Measurements from ENCODE around the gene DOP1B.
"Not testable (repeated sequence)": the region's sequence is repeated elsewhere in the genome, so short reads cannot be mapped to it uniquely, and the experiment has no call there.

The DOP1B gene

GRCh38 chr21:36135391-36136102, 21.1 kb upstream of the DOP1B start:
- DNase-seq: no peak

DNA sequence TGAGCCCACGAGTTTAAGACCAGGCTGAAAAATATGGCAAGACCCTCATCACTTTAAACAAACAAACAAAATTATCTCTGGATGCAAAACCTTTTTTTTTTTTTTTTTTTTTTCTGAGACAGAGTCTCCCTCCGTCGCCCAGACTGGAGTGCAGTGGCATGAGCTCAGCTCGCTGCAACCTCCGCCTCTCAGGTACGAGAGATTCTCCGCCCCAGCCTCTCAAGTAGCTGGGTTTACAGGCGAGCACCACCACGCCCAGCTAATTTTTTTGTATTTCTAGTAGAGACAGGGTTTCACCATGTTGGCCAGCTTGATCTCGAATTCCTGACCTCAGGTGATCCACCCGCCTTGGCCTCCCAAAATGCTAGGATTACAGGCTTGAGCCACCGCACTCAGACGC, 16.8 kb upstream of the DOP1B start:
- not testable (repeated sequence) for DNase-seq

GRCh38 chr21:36141513-36141925, 15.1 kb upstream of the DOP1B start:
- no peak for DNase-seq

- not testable (repeated sequence) for DNase-seq
Measured at GRCh38 chr21:36144233-36144632, 12.4 kb upstream of the DOP1B start.

DNA sequence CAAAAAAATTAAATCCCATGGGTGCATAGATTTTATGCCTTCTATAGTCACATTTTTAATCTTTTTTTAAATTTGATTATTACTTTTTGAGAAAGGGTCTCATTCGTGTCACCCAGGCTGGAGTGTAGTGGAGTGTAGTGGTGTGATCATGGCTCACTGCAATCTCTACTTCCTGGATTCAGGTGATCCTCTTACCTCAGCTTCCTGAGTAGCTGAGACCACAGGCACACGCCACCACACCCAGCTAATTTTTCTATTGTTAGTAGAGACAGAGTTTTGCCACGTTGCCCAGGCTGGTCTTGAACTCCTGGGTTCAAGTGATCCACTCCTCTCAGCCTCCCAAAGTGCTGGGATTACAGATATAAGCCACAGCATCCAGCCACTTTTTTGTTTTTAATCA, 11.4 kb upstream of the DOP1B start:
- no peak for DNase-seq

DNA sequence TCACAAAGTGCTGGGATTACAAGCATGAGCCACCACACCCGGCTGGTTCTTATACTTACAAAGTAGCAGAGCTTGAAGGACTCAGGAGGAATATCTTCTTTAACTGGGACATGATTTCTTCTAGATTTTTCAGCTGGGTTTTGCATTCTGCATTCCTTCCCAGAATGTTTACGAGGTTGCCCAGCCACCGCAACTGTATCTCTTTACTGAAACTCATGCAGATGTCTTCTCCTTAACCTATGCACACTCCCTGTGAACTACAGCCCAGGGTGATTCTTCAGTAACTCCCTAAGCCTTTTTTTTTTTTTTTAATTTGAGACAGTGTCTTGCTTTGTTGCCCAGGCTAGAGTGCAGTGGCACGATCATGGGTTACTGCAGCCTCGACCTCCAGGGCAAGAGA, 8.7 kb upstream of the DOP1B start:
- no peak for DNase-seq

DNA sequence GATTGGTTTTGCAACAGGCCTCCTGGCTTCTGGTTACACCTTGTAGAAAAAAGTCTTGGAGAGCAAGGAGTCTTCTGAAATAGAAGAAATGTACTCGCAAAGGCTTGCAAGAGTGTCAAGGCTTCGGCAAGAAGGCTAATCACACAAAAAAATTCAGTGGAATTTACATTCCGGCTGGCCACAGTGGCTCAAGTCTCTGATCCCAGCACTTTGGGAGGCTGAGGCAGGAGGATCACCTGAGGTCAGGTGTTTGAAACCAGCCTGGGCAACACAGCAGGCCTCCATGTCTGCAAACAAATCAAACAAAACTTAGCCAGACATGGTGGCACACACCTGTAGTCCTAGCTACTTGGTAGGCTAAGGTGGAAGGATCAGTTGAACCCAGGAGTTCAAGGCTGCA, 7.7 kb upstream of the DOP1B start:
- no peak for DNase-seq

DNA sequence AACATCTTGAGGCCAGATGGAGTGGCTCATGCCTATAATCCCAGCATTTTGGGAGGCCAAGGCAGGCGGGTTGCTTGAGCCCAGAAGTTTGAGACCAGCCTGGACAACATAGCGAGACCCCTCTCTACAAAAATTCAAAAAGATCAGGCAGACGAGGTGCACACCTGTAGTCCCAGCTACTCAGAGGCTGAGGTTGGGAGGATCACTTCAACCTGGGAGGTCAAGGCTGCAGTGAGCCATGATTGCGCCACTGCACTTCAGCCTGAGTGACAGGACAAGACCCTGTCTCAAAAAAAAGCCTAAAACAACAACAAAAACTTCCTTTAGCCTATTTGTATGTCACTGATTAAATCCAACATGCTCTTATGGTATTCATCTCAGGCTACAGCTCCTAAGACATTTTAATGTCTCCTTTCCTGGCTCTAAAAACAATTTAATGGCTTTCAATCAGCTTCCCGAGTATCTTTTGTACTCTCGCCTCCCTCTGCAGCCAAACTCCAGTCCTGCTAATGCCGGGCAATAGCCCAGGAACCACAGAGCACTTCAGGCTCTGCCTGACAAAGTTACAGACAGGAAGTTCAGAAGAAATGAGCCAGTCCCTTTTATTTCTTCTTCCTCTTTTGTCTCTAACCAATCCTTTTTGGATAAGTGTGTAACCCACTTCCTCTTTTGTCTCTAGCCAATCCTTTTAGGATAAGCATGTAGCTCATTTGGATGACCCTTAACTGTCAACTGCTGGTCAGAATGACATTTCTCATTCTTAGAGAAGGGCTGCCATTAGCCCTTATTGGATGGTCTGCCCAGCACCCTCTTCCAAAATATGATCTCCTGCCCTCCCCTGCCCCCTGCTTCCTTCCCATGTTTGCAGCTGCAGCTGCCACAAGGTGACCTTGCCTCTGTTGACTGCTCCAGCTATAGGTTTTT, 6.6 kb upstream of the DOP1B start:
- no peak for DNase-seq

DNA sequence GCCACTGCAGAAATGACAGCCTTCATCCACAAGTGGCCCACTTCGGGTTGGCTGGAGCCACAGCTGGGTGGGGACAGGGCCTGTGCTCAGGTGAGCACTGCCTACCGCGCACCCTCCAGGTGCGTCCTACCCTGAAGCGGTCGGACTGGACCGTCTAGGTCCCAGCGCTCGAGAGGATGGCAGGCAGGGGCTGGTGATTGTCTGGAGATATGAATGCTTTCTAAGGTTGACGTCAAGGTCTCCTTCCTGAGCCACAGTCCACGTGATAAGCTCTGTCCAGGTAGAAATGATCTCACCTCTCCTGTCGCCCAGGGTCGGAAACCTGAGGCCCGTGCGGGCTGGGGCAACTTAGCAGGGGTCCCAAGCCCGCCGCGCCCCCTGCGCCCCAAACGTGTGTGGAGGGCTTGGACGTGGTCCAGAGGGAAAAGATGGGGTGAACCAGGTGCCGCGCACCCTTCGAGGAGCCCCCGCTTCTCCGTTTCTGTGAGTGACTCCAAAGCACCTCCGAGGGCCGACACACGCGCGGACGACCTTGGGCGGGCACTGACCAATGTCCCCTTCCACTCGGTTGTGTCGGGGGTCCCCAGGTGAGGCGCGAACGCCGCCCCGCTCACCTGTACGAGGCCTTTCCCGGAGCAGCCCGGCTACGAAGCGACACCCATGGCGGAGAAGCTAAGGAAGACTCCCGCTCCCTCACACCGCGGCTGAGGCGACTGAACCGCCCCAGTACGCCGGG, 853 bp upstream of the DOP1B start:
- DNase-seq: no peak

DNA sequence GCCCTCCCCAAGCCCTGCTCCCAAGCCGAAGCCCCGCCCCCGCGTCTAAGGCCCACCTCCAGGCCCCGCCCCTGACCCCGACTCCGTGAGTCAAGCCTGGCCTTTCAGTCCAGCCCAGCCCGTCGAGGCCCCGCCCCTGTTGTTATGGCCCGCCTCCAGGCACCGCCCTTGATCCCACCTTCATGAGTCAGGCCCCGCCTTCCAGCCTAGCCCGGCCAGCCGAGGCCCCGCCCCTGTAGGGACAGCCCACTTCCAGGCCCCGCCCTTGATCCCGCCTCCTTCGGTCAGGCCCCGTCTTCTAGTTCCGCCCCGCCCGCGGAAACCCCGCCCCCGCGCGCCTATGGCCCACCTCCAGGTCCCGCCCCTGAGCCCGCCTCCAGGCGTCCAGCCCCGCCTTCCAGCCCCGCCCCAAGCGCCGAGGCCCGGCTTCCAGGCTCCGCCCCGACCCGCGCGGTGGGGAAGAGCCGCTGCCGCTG, 247 bp upstream of the DOP1B start:
- peak; percentile 98 for DNase-seq

GRCh38 chr21:36159356-36159921, 2.8 kb downstream of the DOP1B start:
- DNase-seq: no peak

- no peak for DNase-seq
Measured at GRCh38 chr21:36160850-36161178, 4.2 kb downstream of the DOP1B start.

GRCh38 chr21:36162631-36163030, 6.0 kb downstream of the DOP1B start:
- no peak for DNase-seq

GRCh38 chr21:36163750-36164741, 7.4 kb downstream of the DOP1B start:
- DNase-seq: no peak

- DNase-seq: no peak
Measured at GRCh38 chr21:36165356-36165755, 8.7 kb downstream of the DOP1B start.

DNA sequence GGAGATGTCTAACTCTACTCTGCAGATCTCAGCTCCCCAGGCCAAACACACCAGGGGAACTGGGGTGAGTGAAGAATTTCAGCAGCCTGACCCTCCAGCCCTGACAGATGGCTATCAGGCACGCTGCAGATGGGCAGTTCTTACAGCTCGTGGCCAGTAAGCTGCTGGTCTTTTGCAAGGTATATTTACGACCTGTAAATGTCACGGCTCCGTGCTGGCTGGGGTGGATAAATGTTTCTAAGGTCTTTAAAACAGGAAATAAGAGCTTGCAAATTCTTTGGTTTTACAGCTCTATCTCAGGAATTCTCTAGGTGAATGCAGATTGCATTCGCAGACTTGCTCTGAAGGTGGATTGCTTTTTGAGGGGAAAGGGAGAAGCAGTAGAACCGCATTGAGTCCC, 10.1 kb downstream of the DOP1B start:
- DNase-seq: no peak

DNA sequence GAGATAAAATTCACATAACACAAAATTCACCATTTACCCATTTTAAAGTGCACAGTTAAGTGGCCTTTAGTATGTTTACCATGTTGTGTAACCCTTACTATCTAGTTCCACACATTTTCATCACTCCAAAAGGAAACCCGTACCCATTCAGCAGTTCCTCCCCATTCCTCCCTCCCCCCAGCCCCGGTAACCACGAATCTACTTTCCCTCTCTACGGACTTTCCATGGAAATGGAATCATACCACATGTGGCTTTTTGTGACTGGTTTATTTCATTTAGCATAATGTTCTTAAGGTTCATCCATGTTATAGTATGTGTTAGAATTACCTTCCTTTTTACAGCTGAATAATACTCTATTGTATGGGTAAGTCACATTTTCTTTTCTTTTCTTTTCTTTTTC, 10.9 kb downstream of the DOP1B start:
- no peak for DNase-seq

GRCh38 chr21:36169470-36170128, 13.0 kb downstream of the DOP1B start:
- DNase-seq: no peak

DNA sequence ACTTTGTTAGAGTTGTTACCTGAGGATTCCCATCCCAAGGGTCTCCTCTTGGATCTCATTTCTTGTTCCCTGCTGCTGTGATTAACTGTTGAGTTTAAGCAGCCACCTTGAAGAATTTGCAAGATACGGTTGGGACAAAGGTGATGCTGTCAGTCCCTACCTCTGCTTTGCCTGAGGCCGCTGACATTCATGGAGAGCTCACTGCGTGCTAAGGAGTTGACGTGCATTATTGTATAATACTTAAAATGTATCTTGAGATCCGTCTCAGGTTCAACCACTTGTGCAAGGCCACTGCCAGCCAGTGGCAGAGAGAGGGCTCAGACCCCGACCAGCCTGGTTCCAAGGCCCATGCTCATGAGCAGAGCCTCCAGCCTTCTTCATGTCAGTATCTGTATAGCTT, 14.2 kb downstream of the DOP1B start:
- no peak for DNase-seq

- DNase-seq: no peak
Measured at GRCh38 chr21:36171336-36171735, 14.7 kb downstream of the DOP1B start.

GRCh38 chr21:36171741-36172331, 15.2 kb downstream of the DOP1B start:
- no peak for DNase-seq
